SK-N-SH (cell line): ENCODE results near the gene GGACT. TPM values are rescaled to one million over a fixed set of nuclear protein-coding genes. Genes with fewer than 3 reads are reported as not detected.

ENCODE experiments used
- CTCF ChIA-PET: fragments of 300-600, 350-600 bp; formaldehyde crosslinking; extraction: SDS; loops from one replicate; lab custom pipeline; 2021; lab: Yijun Ruan, JAX
- POLR2A ChIA-PET: fragments of 350-600 bp; sonication (Branson Sonifier 250); formaldehyde crosslinking; extraction: SDS; loops from one replicate; lab custom pipeline; 2020; ENCODE audit warnings: antibody characterized with exemption, inconsistent platforms; lab: Yijun Ruan, JAX
- DNase-seq: peaks from one replicate; pipeline ENCODE4 v3.0.0; 2012
- H2AFZ ChIP-seq: fragments of 200-600 bp; sonication (generic); 2 replicates; pipeline ENCODE4 v1.8.1; 2016; ENCODE audit warnings: antibody characterized with exemption, mild to moderate bottlenecking, low read depth
- H3F3A ChIP-seq: fragments of 200-600 bp; sonication (generic); replicated peaks from 2 replicates; pipeline ENCODE3; 2016; ENCODE audit warnings: antibody characterized with exemption, mild to moderate bottlenecking; ENCODE audit not compliant: insufficient read depth
- H3K27ac ChIP-seq, 2 experiments: fragments of 200-500 bp in 1 of 2; fragments of 200-600 bp in 1 of 2; sonication (Bioruptor generic) in 1 of 2; sonication (generic), shearing (Covaris generic) in 1 of 2; 2 replicates each; pipeline versions ENCODE4 v1.5.1 to v1.6.1; 2014 to 2016; ENCODE audit warnings: low read depth in 2 of 2, inconsistent platforms in 1 of 2, low read length in 1 of 2, mild to moderate bottlenecking in 1 of 2, mixed read lengths in 1 of 2
- H3K27me3 ChIP-seq: fragments of 200-600 bp; sonication (generic), shearing (Covaris generic); 2 replicates; pipeline ENCODE4 v1.6.1; 2016; ENCODE audit warnings: mixed run types; ENCODE audit not compliant: insufficient read depth
- H3K36me3 ChIP-seq, 2 experiments: fragments of 200-500 bp in 1 of 2; fragments of 200-600 bp in 1 of 2; sonication (Bioruptor generic) in 1 of 2; sonication (generic) in 1 of 2; replicated peaks in 1 of 2; 2 replicates each; pipeline versions ENCODE3 to v1.5.1; 2014 to 2016; ENCODE audit warnings: low read length in 1 of 2, mild to moderate bottlenecking in 1 of 2; ENCODE audit not compliant: insufficient read depth in 2 of 2, control insufficient read depth in 1 of 2
- H3K4me1 ChIP-seq, 2 experiments: fragments of 200-500 bp in 1 of 2; fragments of 200-600 bp in 1 of 2; sonication (Bioruptor generic) in 1 of 2; sonication (generic), shearing (Covaris generic) in 1 of 2; 2 replicates each; pipeline versions ENCODE4 v1.5.1 to v1.6.1; 2014 to 2016; ENCODE audit warnings: low read depth in 1 of 2, low read length in 1 of 2, mixed run types in 1 of 2; ENCODE audit not compliant: insufficient read depth in 2 of 2, control insufficient read depth in 1 of 2
- H3K4me2 ChIP-seq: fragments of 200-600 bp; sonication (generic), shearing (Covaris generic); 2 replicates; pipeline ENCODE4 v1.6.1; 2017; ENCODE audit warnings: mixed run types
- H3K4me3 ChIP-seq, 2 experiments: fragments of 200-500 bp in 1 of 2; fragments of 200-600 bp in 1 of 2; sonication (Bioruptor generic) in 1 of 2; sonication (generic), shearing (Covaris generic) in 1 of 2; 2 replicates each; pipeline versions ENCODE4 v1.5.1 to v1.8.1; 2014 to 2016; ENCODE audit warnings: low read depth in 2 of 2, inconsistent platforms in 1 of 2, low read length in 1 of 2, mild to moderate bottlenecking in 1 of 2, mixed read lengths in 1 of 2, moderate library complexity in 1 of 2
- H3K79me2 ChIP-seq: fragments of 200-600 bp; sonication (generic); 2 replicates; pipeline ENCODE4 v1.8.1; 2017; ENCODE audit warnings: mild to moderate bottlenecking; ENCODE audit not compliant: insufficient read depth
- H3K9ac ChIP-seq: fragments of 200-600 bp; sonication (generic); 2 replicates; pipeline ENCODE4 v1.6.1; 2017; ENCODE audit warnings: mixed run types
- H3K9me2 ChIP-seq: fragments of 200-600 bp; sonication (generic); 2 replicates; pipeline ENCODE4 v1.6.1; 2017; ENCODE audit warnings: mixed run types
- H3K9me3 ChIP-seq: fragments of 200-600 bp; sonication (generic); 2 replicates; pipeline ENCODE4 v1.6.1; 2017; ENCODE audit warnings: mixed run types, mild to moderate bottlenecking, moderate library complexity
- H4K20me1 ChIP-seq: fragments of 200-600 bp; sonication (generic); 2 replicates; pipeline ENCODE4 v1.6.1; 2017; ENCODE audit warnings: mild to moderate bottlenecking, mixed run types; ENCODE audit not compliant: insufficient read depth
- EP300 ChIP-seq, 2 experiments: IDR thresholded peaks; 2 replicates each; pipeline versions ENCODE4 v1.4.0 to v1.6.1; 2012; ENCODE audit warnings: borderline replicate concordance in 1 of 2, low read depth in 1 of 2, low read length in 1 of 2
- FOSL2 ChIP-seq: IDR thresholded peaks from 2 replicates; pipeline ENCODE4 v1.4.0; 2012; ENCODE audit warnings: low read depth, mild to moderate bottlenecking, moderate library complexity, borderline replicate concordance
- GABPA ChIP-seq: IDR thresholded peaks from 2 replicates; pipeline ENCODE4 v1.4.0; 2012; ENCODE audit warnings: low read depth, mild to moderate bottlenecking
- GATA2 ChIP-seq: sonication (generic); formaldehyde crosslinking; IDR thresholded peaks from 2 replicates; pipeline ENCODE4 v1.5.0; 2020; ENCODE audit warnings: mild to moderate bottlenecking, missing genetic modification reagents
- MEF2A ChIP-seq: IDR thresholded peaks from 2 replicates; pipeline ENCODE4 v1.4.0; 2012; ENCODE audit warnings: low read depth, borderline replicate concordance
- NFIC ChIP-seq: IDR thresholded peaks from 2 replicates; pipeline ENCODE4 v1.4.0; 2012; ENCODE audit warnings: borderline replicate concordance
- RAD21 ChIP-seq: IDR thresholded peaks from 2 replicates; pipeline ENCODE4 v1.6.1; 2012; ENCODE audit warnings: mild to moderate bottlenecking, low read length
- TEAD4 ChIP-seq: IDR thresholded peaks from 2 replicates; pipeline ENCODE4 v1.4.0; 2012; ENCODE audit warnings: mild to moderate bottlenecking, borderline replicate concordance; ENCODE audit not compliant: insufficient read depth
- WGBS: methylation state at CpG from one replicate; pipeline ENCODE4 v1.1.6; 2017; ENCODE audit warnings: low lambda C conversion rate; 5-methylcytosine and 5-hydroxymethylcytosine counted together
- polyA plus RNA-seq, 3 experiments: library from polyadenylated mRNA; depleted of rRNA; stranded (reverse); fragments of >200 nt; gene quantifications; 2 replicates each; pipeline ENCODE4 v1.2.3, GENCODE V29; 2012
- TF ChIP-seq, protein P1 (sequence below): IDR thresholded peaks from 2 replicates; pipeline ENCODE4; 2012
- TF ChIP-seq, protein P2 (sequence below): IDR thresholded peaks from 2 replicates; pipeline ENCODE4 v1.6.1; 2012; ENCODE audit warnings: mild to moderate bottlenecking, low read depth, low read length, moderate library complexity
- TF ChIP-seq, protein P3 (sequence below): IDR thresholded peaks from 2 replicates; pipeline ENCODE4 v1.4.0; 2012; ENCODE audit warnings: low read depth, borderline replicate concordance
- TF ChIP-seq, protein P4 (sequence below): IDR thresholded peaks from 2 replicates; pipeline ENCODE4 v1.4.0; 2012; ENCODE audit warnings: low read depth, borderline replicate concordance
- TF ChIP-seq, protein P5 (sequence below): fragments of 150-350 bp; IDR thresholded peaks from 2 replicates; pipeline ENCODE4 v1.6.1; 2017; ENCODE audit warnings: antibody characterized with exemption, low read length, low read depth, borderline replicate concordance
- TF ChIP-seq, protein P6 (sequence below): IDR thresholded peaks from 2 replicates; pipeline ENCODE4 v1.4.0; 2012; ENCODE audit warnings: low read depth

The GGACT gene
- polyA plus RNA-seq, 1 of the 3 experiments (the other 2 are of a cell fraction) = 7.1 TPM

DNA sequence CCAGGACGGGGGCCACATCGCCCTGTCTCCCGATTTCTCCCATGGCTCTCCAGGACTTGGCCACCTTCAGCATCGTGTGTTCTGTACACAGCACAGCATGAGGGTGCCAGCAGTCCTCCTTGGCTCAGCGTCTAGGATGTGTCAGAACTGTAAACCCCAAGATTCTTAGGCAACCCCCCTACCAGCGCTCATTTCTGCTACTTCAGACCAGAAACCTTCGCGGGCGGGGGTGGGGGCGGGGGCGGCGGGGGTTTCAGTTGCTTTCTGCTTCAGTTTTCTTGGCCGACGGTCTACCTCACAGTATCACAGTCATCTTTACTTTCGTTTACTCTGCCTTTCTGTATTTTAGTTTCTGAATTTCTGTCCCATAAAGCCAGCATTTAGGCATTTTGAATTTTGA lies 82.4 kb downstream of the GGACT start:
- H2AFZ ChIP-seq = no peak overlapping the region
- H3K27ac ChIP-seq = no peak overlapping the region
- no peak overlapping the region for H3K4me2 ChIP-seq
- TF ChIP-seq NFIC (no peak), GATA2 (no peak), RAD21 (no peak), FOSL2 (no peak), MEF2A (no peak), EP300 (IDR thresholded peaks at IDR 0.05; ENCODE audit: borderline replicate concordance in 1 of 2, low read depth in 1 of 2, low read length in 1 of 2) (no peak), GABPA (no peak), TEAD4 (no peak)
- TF ChIP-seq, protein P1, sequence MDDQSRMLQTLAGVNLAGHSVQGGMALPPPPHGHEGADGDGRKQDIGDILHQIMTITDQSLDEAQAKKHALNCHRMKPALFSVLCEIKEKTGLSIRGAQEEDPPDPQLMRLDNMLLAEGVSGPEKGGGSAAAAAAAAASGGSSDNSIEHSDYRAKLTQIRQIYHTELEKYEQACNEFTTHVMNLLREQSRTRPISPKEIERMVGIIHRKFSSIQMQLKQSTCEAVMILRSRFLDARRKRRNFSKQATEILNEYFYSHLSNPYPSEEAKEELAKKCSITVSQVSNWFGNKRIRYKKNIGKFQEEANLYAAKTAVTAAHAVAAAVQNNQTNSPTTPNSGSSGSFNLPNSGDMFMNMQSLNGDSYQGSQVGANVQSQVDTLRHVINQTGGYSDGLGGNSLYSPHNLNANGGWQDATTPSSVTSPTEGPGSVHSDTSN = no peak
- TF ChIP-seq, protein P2, sequence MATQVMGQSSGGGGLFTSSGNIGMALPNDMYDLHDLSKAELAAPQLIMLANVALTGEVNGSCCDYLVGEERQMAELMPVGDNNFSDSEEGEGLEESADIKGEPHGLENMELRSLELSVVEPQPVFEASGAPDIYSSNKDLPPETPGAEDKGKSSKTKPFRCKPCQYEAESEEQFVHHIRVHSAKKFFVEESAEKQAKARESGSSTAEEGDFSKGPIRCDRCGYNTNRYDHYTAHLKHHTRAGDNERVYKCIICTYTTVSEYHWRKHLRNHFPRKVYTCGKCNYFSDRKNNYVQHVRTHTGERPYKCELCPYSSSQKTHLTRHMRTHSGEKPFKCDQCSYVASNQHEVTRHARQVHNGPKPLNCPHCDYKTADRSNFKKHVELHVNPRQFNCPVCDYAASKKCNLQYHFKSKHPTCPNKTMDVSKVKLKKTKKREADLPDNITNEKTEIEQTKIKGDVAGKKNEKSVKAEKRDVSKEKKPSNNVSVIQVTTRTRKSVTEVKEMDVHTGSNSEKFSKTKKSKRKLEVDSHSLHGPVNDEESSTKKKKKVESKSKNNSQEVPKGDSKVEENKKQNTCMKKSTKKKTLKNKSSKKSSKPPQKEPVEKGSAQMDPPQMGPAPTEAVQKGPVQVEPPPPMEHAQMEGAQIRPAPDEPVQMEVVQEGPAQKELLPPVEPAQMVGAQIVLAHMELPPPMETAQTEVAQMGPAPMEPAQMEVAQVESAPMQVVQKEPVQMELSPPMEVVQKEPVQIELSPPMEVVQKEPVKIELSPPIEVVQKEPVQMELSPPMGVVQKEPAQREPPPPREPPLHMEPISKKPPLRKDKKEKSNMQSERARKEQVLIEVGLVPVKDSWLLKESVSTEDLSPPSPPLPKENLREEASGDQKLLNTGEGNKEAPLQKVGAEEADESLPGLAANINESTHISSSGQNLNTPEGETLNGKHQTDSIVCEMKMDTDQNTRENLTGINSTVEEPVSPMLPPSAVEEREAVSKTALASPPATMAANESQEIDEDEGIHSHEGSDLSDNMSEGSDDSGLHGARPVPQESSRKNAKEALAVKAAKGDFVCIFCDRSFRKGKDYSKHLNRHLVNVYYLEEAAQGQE = no peak
- TF ChIP-seq, protein P3, sequence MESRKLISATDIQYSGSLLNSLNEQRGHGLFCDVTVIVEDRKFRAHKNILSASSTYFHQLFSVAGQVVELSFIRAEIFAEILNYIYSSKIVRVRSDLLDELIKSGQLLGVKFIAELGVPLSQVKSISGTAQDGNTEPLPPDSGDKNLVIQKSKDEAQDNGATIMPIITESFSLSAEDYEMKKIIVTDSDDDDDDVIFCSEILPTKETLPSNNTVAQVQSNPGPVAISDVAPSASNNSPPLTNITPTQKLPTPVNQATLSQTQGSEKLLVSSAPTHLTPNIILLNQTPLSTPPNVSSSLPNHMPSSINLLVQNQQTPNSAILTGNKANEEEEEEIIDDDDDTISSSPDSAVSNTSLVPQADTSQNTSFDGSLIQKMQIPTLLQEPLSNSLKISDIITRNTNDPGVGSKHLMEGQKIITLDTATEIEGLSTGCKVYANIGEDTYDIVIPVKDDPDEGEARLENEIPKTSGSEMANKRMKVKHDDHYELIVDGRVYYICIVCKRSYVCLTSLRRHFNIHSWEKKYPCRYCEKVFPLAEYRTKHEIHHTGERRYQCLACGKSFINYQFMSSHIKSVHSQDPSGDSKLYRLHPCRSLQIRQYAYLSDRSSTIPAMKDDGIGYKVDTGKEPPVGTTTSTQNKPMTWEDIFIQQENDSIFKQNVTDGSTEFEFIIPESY = no peak
- TF ChIP-seq, protein P4, sequence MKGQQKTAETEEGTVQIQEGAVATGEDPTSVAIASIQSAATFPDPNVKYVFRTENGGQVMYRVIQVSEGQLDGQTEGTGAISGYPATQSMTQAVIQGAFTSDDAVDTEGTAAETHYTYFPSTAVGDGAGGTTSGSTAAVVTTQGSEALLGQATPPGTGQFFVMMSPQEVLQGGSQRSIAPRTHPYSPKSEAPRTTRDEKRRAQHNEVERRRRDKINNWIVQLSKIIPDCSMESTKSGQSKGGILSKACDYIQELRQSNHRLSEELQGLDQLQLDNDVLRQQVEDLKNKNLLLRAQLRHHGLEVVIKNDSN = no peak
- TF ChIP-seq, protein P5, sequence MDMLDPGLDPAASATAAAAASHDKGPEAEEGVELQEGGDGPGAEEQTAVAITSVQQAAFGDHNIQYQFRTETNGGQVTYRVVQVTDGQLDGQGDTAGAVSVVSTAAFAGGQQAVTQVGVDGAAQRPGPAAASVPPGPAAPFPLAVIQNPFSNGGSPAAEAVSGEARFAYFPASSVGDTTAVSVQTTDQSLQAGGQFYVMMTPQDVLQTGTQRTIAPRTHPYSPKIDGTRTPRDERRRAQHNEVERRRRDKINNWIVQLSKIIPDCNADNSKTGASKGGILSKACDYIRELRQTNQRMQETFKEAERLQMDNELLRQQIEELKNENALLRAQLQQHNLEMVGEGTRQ = no peak
- TF ChIP-seq, protein P6, sequence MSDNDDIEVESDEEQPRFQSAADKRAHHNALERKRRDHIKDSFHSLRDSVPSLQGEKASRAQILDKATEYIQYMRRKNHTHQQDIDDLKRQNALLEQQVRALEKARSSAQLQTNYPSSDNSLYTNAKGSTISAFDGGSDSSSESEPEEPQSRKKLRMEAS = no peak
- no peaks in the 10 kb centered on the region for H3K79me2 ChIP-seq
- no peaks in the 10 kb centered on the region for H4K20me1 ChIP-seq
- ChIA-PET POLR2A (no interaction called here), CTCF (no interaction called here)
- 97% methylated on average over 12 of the region's 15 CpGs for WGBS
- H3K9me3 ChIP-seq = no peaks in the 10 kb centered on the region
- no peak overlapping the region for H3K4me3 ChIP-seq
- H3K36me3 ChIP-seq = no peaks in the 10 kb centered on the region
- DNase-seq = no peak
- H3K4me1 ChIP-seq = peaks cover 0 to 10% of the 10 kb centered on the region in 2 experiments; a peak in 3 of 4 replicates
- H3K27me3 ChIP-seq = no peaks in the 10 kb centered on the region
- H3K9me2 ChIP-seq = no peaks in the 10 kb centered on the region
- no peak overlapping the region for H3K9ac ChIP-seq
- no peaks in the 10 kb centered on the region for H3F3A ChIP-seq
